Measurements from ENCODE around the gene RNF152.
"Not testable (repeated sequence)": the region's sequence is repeated elsewhere in the genome, so short reads cannot be mapped to it uniquely, and the experiment has no call there.

Gene RNF152

GRCh38 chr18:61824733-61825363 is 68.0 kb downstream of the RNF152 start:
- in situ Hi-C loops (cut with MboI; ENCODE audit: low sequenced_read_pairs): no loop called here

GRCh38 chr18:61823595-61823994 is 69.2 kb downstream of the RNF152 start:
- in situ Hi-C loops (cut with MboI; ENCODE audit: low sequenced_read_pairs): no loop called here

GRCh38 chr18:61822879-61823278 is 69.9 kb downstream of the RNF152 start:
- in situ Hi-C loops (cut with MboI; ENCODE audit: low sequenced_read_pairs): no loop called here

GRCh38 chr18:61821748-61822147 is 71.1 kb downstream of the RNF152 start:
- in situ Hi-C loops (cut with MboI; ENCODE audit: low sequenced_read_pairs): no loop called here

- in situ Hi-C loops (cut with MboI; ENCODE audit: low sequenced_read_pairs): no loop called here
These were observed 71.9 kb downstream of the RNF152 start for GRCh38 chr18:61820882-61821281.

- in situ Hi-C loops (cut with MboI; ENCODE audit: low sequenced_read_pairs): no loop called here
These were observed 75.7 kb downstream of the RNF152 start for GRCh38 chr18:61817086-61817485.

GRCh38 chr18:61815885-61816470 is 76.8 kb downstream of the RNF152 start:
- in situ Hi-C loops (cut with MboI; ENCODE audit: low sequenced_read_pairs): no loop called here

GRCh38 chr18:61808286-61808685 is 84.5 kb downstream of the RNF152 start:
- in situ Hi-C loops (cut with MboI; ENCODE audit: low sequenced_read_pairs): no loop called here

GRCh38 chr18:61803393-61803792 is 89.4 kb downstream of the RNF152 start:
- in situ Hi-C loops (cut with MboI; ENCODE audit: low sequenced_read_pairs): no loop called here

GRCh38 chr18:61797696-61798590 is 94.9 kb downstream of the RNF152 start:
- in situ Hi-C loops (cut with MboI; ENCODE audit: low sequenced_read_pairs): no loop called here

- in situ Hi-C loops (cut with MboI; ENCODE audit: low sequenced_read_pairs): no loop called here
These were observed 101.8 kb downstream of the RNF152 start for GRCh38 chr18:61791031-61791430.

- in situ Hi-C loops (cut with MboI; ENCODE audit: low sequenced_read_pairs): not testable (repeated sequence)
These were observed 105.7 kb downstream of the RNF152 start for GRCh38 chr18:61787011-61787670.

- in situ Hi-C loops (cut with MboI; ENCODE audit: low sequenced_read_pairs): no loop called here
These were observed 107.2 kb downstream of the RNF152 start for GRCh38 chr18:61785588-61785987.

GRCh38 chr18:61784834-61785233 is 108.0 kb downstream of the RNF152 start:
- in situ Hi-C loops (cut with MboI; ENCODE audit: low sequenced_read_pairs): no loop called here

GRCh38 chr18:61782545-61782944 is 110.3 kb downstream of the RNF152 start:
- in situ Hi-C loops (cut with MboI; ENCODE audit: low sequenced_read_pairs): no loop called here

GRCh38 chr18:61776201-61776600 is 116.6 kb downstream of the RNF152 start:
- in situ Hi-C loops (cut with MboI; ENCODE audit: low sequenced_read_pairs): not testable (repeated sequence)

- in situ Hi-C loops (cut with MboI; ENCODE audit: low sequenced_read_pairs): no loop called here
These were observed 118.0 kb downstream of the RNF152 start for GRCh38 chr18:61774846-61775245.

- in situ Hi-C loops (cut with MboI; ENCODE audit: low sequenced_read_pairs): no loop called here
These were observed 120.4 kb downstream of the RNF152 start for GRCh38 chr18:61772293-61772848.

- in situ Hi-C loops (cut with MboI; ENCODE audit: low sequenced_read_pairs): no loop called here
These were observed 120.9 kb downstream of the RNF152 start for GRCh38 chr18:61771861-61772260.

- in situ Hi-C loops (cut with MboI; ENCODE audit: low sequenced_read_pairs): no loop called here
These were observed 122.5 kb downstream of the RNF152 start for GRCh38 chr18:61770279-61770678.

- in situ Hi-C loops (cut with MboI; ENCODE audit: low sequenced_read_pairs): no loop called here
These were observed 126.4 kb downstream of the RNF152 start for GRCh38 chr18:61766266-61766884.
